Adipocyte (in vitro differentiated cells): Measurements from ENCODE around the gene DACT1.
A peak's percentile ranks its signal among the peaks of the same experiment; 100 is the strongest.

Source experiments
- DNase-seq: peaks from one replicate; pipeline ENCODE4 v3.0.0-alpha.2; 2015; ENCODE audit warnings: low read depth
- H3K27me3 ChIP-seq: replicated peaks from 2 replicates; pipeline ENCODE4 v1.7.0; 2013; ENCODE audit warnings: mild to moderate bottlenecking, low read length, moderate library complexity; ENCODE audit not compliant: control insufficient read depth, insufficient read depth
- H3K36me3 ChIP-seq: 2 replicates; pipeline ENCODE4 v1.7.0; 2013; ENCODE audit warnings: low read length, mild to moderate bottlenecking, moderate library complexity; ENCODE audit not compliant: control insufficient read depth, insufficient read depth, severe bottlenecking
- H3K4me1 ChIP-seq: 2 replicates; pipeline ENCODE4 v1.7.0; 2013; ENCODE audit warnings: mild to moderate bottlenecking, low read length, moderate library complexity; ENCODE audit not compliant: control insufficient read depth, insufficient read depth
- H3K4me3 ChIP-seq: 2 replicates; pipeline ENCODE4 v1.7.0; 2013; ENCODE audit warnings: mild to moderate bottlenecking, low read length, moderate library complexity
- H3K9ac ChIP-seq: 2 replicates; pipeline ENCODE4 v1.7.0; 2013; ENCODE audit warnings: mild to moderate bottlenecking, low read length, moderate library complexity
- H3K9me3 ChIP-seq: 2 replicates; pipeline ENCODE4 v1.7.0; 2013; ENCODE audit warnings: mild to moderate bottlenecking, low read length, moderate library complexity; ENCODE audit not compliant: control insufficient read depth

The DACT1 gene

DNA sequence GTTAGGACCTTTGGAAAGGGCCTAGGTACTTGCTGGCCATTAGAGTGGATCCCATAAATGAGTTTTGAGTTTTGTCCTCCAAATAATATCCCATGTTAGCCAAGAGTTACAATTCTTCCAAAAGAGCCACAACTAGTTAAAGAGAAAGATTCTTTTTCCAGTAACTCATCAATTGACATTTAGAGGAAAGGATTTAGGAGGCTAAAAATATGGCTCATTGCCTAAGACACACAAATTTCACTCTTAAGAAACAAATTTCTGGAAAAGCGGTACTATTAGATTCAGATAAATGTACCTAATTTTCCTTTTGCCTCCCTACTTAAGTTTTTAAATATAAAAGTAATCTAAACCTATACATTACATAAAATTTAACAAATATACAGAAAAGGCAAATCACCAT is 21.3 kb downstream of the DACT1 start:
- H3K27me3 ChIP-seq = no peaks in the 10 kb centered on the region
- H3K4me1 ChIP-seq = peaks cover 22% of the 10 kb centered on the region
- no peak overlapping the region for H3K4me3 ChIP-seq
- no peaks in the 10 kb centered on the region for H3K36me3 ChIP-seq
- DNase-seq = no peak
- no peaks in the 10 kb centered on the region for H3K9me3 ChIP-seq
- H3K9ac ChIP-seq = no peak overlapping the region

GRCh38 chr14:58659846-58660245 is 22.1 kb downstream of the DACT1 start:
- no peaks in the 10 kb centered on the region for H3K36me3 ChIP-seq
- no peak overlapping the region for H3K4me3 ChIP-seq
- peaks cover 23% of the 10 kb centered on the region for H3K4me1 ChIP-seq
- H3K9ac ChIP-seq = no peak overlapping the region
- DNase-seq = no peak
- H3K27me3 ChIP-seq = no peaks in the 10 kb centered on the region
- H3K9me3 ChIP-seq = no peaks in the 10 kb centered on the region

DNA sequence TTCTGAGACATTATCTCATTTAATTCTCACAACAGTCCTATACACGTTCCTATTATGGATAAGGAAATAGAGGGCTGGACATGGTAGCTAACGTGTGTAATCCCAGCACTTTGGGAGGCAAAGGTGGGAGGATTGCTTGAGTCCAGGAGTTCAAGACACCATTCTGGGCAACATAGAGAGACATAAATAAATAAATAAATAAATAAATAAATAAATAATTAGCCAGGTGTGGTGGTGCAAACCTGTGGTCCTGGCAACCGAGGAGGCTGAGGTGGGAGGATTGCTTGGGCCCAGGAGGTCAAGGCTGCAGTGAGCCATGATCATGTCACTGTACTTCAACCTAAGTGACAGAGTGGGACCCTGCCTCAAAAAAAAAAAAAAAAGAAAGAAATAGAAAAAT is 22.6 kb downstream of the DACT1 start:
- no peaks in the 10 kb centered on the region for H3K9me3 ChIP-seq
- H3K4me1 ChIP-seq = peaks cover 23% of the 10 kb centered on the region
- no peak for DNase-seq
- no peaks in the 10 kb centered on the region for H3K27me3 ChIP-seq
- H3K4me3 ChIP-seq = no peak overlapping the region
- H3K9ac ChIP-seq = no peak overlapping the region
- H3K36me3 ChIP-seq = no peaks in the 10 kb centered on the region

DNA sequence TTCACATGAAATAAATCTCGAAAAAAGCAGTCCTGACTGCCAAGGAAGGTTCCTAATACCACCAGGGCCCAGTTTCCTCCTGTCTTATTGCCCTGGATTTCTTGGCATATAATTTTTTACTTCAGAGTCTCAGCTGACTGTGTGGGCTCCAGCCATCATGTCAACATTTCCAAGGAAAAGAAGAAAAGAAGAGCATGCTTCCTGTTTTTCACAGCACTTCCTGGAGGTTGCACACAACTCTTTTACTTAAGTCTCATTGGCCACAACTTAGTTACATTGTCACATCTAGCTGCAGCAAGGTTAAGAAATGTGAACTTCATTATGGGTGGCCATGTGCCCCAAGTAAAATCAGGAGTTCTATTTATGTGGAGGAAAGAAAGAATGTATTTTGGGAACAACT is 24.3 kb downstream of the DACT1 start:
- Histone ChIP-seq H3K4me3 (no peak overlapping the region), H3K4me1 (peaks cover 23% of the 10 kb centered on the region), H3K36me3 (no peaks in the 10 kb centered on the region), H3K27me3 (no peaks in the 10 kb centered on the region), H3K9ac (no peak overlapping the region), H3K9me3 (no peaks in the 10 kb centered on the region)
- DNase-seq = no peak

DNA sequence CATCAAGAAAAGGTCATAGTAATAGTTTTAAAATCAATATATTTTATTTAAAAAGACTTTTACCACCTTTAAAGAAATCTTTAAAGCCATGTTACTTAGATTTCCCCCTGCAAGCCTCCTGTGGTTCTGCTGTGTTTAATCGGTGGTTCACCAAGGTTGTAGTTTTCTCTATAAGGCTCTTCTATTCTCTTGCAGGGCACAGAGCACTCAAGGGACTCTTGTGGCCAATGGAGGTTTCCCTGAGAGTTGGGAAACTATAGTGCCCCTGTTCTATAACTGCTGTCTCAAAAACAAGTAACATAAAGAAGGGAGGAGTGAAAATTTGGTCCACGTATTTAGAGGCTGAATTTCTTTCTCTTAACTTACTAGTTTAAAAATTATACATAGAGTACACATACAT is 25.0 kb downstream of the DACT1 start:
- no peak overlapping the region for H3K9ac ChIP-seq
- no peaks in the 10 kb centered on the region for H3K9me3 ChIP-seq
- no peak for DNase-seq
- no peak overlapping the region for H3K4me3 ChIP-seq
- H3K36me3 ChIP-seq = no peaks in the 10 kb centered on the region
- peaks cover 23% of the 10 kb centered on the region for H3K4me1 ChIP-seq
- H3K27me3 ChIP-seq = peaks cover under 1% of the 10 kb centered on the region

DNA sequence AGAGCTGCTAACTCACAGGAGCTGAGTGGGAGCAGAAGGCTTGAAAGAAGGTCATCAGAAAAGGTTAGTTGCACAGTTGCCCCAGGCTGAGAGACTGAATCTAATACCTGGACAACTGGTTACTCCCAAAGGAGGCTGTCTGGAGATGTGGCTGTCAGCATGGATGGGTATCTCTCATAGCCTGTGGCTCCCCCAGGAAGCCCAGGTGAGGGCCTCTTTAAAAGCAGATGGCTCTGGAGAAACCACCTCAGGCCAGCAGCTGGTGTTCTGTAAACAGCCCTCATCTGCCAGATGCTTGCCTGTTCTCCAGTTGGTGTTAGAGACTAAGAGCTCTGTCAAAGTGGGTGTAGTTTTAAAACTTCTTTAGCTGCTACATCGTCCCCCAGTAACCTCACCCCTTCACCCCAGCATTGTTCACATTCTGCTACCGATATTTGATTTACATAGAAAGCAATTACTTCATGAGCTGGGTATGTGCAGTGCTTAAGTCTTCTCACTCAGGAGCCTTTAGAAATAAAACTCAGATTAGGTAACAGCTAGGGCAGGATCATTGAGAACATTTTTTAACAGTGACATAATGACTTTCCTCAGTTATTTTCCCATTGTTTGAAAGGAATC is 25.8 kb downstream of the DACT1 start:
- H3K4me1 ChIP-seq = peaks cover 23% of the 10 kb centered on the region
- H3K4me3 ChIP-seq = no peak overlapping the region
- peak; percentile 65 for DNase-seq
- H3K36me3 ChIP-seq = no peaks in the 10 kb centered on the region
- no peak overlapping the region for H3K9ac ChIP-seq
- H3K27me3 ChIP-seq = peaks cover 8% of the 10 kb centered on the region
- H3K9me3 ChIP-seq = no peaks in the 10 kb centered on the region

DNA sequence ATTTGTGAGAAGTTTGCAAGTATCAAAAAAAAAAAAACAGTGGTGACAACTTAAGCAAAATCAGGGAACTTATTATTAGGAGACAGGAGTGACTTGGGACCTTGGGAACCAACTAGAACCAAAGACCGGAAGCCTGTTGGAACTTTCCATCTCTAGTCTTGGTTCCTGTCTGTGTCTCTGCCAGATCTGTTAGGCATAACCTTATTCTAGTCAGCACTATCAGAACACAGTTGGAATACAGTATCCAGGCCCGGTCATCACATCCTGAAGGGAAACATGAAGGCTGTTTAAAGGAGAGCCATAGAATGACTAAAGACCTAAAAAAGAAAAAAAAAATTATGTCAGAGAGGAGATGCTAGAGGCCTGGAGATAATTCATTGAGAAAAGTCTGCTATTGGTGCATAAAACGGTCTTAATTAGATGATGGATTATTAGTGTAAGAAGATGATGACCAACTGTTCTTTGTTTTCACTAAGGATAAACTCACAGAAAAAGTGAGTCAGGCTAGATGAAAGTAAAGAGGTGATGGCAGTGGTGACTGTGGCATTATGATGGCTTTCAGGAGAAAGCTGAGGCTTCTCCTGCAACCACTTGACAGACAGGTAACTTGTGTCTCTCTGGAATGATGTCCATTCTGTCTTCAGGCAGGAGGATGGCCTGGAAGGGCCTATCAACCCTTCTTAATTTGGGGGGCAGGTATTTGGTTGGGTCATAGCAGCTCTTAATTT is 28.2 kb downstream of the DACT1 start:
- no peaks in the 10 kb centered on the region for H3K36me3 ChIP-seq
- H3K9me3 ChIP-seq = no peaks in the 10 kb centered on the region
- H3K9ac ChIP-seq = no peak overlapping the region
- H3K4me1 ChIP-seq = peaks cover 10% of the 10 kb centered on the region
- H3K27me3 ChIP-seq = peaks cover 8% of the 10 kb centered on the region
- no peak for DNase-seq
- no peak overlapping the region for H3K4me3 ChIP-seq

GRCh38 chr14:58666737-58667136 is 29.0 kb downstream of the DACT1 start:
- Histone ChIP-seq H3K9me3 (no peaks in the 10 kb centered on the region), H3K9ac (no peak overlapping the region), H3K4me1 (peaks cover 10% of the 10 kb centered on the region), H3K36me3 (no peaks in the 10 kb centered on the region), H3K27me3 (peaks cover 8% of the 10 kb centered on the region), H3K4me3 (no peak overlapping the region)
- no peak for DNase-seq

- Histone ChIP-seq H3K4me1 (peaks cover 10% of the 10 kb centered on the region), H3K4me3 (no peak overlapping the region), H3K27me3 (peaks cover 8% of the 10 kb centered on the region), H3K9ac (no peak overlapping the region), H3K9me3 (no peaks in the 10 kb centered on the region), H3K36me3 (no peaks in the 10 kb centered on the region)
- DNase-seq = peak; percentile 38
Observed at GRCh38 chr14:58667900-58668299, 30.1 kb downstream of the DACT1 start.

- H3K36me3 ChIP-seq = no peaks in the 10 kb centered on the region
- H3K9me3 ChIP-seq = no peaks in the 10 kb centered on the region
- DNase-seq = no peak
- no peak overlapping the region for H3K4me3 ChIP-seq
- no peak overlapping the region for H3K9ac ChIP-seq
- H3K4me1 ChIP-seq = peaks cover 1% of the 10 kb centered on the region
- peaks cover 8% of the 10 kb centered on the region for H3K27me3 ChIP-seq
Observed at GRCh38 chr14:58668848-58669480, 31.2 kb downstream of the DACT1 start.

GRCh38 chr14:58669556-58670200 is 31.9 kb downstream of the DACT1 start:
- no peaks in the 10 kb centered on the region for H3K4me1 ChIP-seq
- DNase-seq = no peak
- H3K27me3 ChIP-seq = peaks cover 8% of the 10 kb centered on the region
- H3K9ac ChIP-seq = no peak overlapping the region
- H3K9me3 ChIP-seq = no peaks in the 10 kb centered on the region
- no peak overlapping the region for H3K4me3 ChIP-seq
- H3K36me3 ChIP-seq = no peaks in the 10 kb centered on the region
